ENCODE measurements around the gene BASP1.
"Not testable (repeated sequence)": the region's sequence is repeated elsewhere in the genome, so short reads cannot be mapped to it uniquely, and the experiment has no call there.

BASP1 gene

DNA sequence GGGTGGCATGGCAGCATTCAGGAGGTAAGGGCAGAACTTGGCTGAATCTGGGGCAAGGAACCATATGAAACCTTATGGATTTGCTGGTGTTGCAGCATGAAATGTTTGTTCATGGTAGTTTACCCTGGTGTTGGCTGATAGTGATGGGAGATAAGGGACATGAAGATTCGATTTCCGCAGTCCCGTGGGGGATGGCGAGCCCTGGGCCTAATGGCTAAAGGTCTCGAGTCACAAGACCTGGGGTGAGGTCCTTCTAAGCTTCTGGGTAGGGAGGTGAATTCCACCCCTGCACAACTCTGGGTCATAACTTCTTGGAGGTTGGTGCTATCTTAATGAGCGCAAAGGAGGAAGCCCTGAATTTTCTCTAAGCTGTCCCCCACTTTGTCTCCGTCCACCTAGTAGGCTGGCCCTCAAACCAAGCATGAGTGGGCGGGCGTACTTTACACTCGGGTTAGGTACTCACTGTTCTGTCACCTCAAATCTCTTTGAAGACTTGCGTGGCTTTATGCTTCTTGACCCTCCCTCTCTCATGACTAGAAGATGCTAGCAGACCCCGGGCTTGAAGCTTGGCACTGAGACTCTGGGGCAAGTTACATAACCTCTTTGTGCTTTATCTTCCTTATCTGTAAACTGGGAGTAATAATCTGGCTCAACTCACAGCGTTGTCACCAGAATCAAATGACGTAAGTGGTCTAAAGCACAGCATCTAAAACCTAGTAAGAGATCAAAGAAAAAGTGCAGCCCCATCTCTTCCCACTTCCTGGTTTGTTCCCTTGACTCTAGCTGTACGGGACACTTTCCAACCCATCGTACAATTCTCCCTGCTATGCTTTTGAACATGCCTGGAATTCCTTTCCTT, 72.5 kb downstream of the BASP1 start:
- no peak for DNase-seq (ENCODE audit: low spot score)

DNA sequence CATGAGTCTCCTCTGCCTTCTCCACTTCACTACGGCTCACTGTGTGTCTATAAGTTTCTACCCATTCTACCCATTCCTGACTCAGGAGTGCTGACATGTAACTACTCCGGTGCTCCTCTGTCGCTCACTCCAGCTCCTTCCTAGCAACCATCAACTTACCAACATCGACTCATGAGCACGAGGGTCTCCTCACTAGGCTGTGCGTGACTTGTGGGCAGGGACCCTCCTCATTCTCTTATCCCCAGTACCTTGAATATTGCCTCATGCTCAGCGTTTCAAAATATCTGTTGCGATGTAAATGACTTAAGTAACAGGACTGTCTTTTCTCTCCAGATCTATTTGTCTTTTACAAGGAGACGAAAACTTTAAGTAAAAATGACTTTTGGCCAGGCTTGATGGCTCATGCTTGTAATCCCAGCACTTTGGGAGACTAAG, 73.1 kb downstream of the BASP1 start:
- no peak for DNase-seq (ENCODE audit: low spot score)

DNA sequence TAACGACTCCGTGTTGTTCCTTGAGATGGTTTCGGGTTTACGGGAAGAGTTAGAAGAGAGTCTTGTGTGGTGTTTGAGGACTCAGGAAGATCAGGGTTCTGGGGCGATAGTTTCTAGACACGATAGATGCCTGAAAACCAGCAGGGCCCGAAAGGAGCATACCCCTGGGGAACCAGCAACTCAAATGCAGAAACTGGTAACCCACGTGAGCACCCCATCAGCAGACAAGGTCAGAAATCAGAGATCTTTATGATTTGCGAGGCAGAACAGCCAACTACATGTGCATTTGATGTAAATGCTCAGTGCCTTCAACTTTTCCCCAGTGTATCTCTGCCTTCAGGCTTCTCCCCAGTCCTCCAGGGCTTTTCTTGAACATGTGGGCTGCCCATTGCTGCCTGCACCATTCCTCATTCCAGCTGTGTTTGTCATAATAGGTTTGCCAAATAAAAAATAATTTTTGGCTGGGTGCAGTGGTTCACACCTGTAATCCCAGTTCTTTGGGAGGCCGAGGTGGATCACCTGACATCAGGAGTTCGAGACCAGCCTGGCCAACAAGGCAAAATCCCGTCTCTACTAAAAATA, 75.1 kb downstream of the BASP1 start:
- no peak for DNase-seq (ENCODE audit: low spot score)

DNA sequence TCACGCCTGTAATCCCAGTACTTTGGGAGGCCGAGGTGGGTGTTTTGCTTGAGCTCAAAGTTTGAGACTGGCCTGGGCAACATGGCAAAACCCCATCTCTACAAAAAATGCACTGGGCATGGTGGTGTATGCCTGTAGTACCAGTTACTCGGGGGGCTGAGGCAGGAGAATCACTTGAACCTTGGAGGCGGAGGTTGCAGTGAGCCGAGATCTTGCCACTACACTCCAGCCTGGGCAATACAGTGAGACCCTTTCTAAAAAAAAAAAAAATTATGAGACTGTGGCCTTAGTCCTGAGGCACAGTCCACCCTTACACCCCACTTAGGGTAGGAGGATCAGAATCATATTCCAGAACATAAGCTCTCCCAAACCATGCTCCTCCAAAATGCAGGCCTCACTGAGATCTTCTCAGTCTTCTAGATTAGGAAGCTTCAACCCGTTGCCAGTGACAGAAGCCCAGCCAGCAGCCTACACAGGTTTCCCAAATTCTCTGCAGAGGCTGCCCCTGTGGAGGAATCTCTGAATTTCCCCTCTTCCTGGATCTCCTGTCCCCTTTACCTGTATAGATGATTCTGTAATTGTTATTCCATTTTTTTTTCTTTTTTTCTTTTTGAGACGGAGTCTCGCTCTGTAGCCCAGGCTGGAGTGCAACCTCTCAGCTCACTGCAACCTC, 77.3 kb downstream of the BASP1 start:
- no peak for DNase-seq (ENCODE audit: low spot score)

DNA sequence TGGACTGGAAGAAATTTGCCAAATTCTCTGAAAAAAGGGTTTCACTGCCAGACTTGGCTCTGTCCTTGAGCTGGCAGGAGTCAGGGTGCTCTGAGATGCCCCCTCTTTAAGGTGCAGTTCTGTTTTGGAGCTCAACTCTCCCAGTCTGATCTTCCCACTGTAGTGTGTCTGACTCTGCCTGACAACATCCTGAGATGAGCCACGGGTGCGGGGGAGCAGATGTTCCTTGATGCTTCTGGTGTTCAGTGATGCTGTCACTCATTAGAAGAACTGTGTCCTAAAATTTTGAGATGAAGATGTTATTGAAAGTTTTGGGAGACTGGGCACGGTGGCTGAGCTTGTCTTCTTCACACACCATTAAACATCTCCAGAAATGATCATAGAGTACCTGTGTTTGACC, 78.2 kb downstream of the BASP1 start:
- no peak for DNase-seq (ENCODE audit: low spot score)

DNA sequence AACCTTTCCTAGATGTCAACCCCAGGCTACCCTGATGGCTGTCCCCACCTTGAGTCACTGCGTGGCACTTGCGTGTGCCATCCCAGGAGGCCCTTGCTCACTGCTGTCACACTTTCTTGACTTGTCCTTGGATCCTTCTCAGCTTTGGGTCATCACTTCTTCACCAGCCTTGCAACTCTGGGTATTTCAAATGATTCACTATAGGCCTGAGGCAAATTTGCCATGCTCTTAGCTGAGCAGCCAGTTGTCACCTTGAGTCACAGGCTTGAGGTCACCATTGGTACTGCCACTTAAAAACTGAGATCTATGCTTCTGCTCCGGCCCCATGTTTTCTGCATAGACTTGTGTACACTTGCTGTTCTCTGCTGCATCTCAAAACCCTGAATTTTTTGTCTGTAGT, 84.7 kb downstream of the BASP1 start:
- no peak for DNase-seq (ENCODE audit: low spot score)

DNA sequence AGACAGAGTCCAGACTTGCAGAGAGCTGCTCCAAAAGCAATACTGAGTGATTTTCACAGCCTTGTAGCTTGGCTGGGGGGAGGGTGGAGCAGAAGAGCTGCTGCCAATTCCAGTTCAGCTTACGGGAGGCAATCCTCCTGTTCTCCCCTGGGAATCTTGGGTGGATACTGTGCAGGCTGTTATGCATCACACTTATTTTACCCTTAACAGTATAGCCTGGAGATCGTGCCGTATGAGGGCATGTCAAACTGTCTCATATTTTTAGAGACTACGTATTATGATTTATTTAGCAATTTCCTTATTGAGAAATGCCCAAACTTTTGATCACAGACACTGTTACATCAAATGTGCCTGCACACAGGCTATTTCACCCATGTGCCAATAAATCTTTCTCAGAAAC, 85.2 kb downstream of the BASP1 start:
- DNase-seq (ENCODE audit: low spot score): no peak

DNA sequence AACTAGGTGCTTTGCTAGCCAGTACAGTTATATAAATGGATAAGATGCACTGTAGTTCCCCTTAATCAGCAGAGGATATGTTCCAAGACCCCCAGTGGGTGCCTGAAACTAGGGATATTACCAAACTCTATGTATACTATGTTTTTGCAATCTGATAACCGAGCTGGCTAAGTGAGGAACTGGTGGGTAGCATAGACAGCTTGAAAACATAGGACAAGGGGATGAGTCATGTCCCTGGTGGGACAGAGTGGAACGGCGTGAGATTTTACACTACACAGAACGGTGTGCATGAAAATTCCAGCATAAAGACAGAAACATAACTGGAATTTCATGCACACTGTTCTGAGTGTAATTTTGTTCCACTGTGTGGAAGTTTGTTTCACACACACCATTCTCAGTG, 86.9 kb downstream of the BASP1 start:
- no peak for DNase-seq (ENCODE audit: low spot score)

DNA sequence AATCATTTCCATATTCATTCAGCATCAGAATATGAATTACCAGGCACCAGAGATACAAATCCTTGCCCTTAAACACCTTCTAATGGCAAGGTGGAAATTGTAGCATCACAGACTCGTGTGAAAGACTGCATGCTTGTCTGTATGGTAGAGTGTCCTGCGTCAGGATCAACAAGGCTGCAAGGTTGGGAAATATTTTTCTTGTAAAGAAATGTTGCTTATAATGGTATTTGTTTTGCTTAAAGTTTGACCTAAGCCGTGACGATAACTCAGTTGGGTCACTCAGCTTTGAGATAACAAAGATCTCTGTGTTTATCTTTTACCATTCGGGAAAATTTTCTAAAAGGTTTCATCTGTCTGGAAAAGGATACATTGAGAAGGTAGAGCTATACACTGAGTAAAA, 87.6 kb downstream of the BASP1 start:
- DNase-seq (ENCODE audit: low spot score): no peak

DNA sequence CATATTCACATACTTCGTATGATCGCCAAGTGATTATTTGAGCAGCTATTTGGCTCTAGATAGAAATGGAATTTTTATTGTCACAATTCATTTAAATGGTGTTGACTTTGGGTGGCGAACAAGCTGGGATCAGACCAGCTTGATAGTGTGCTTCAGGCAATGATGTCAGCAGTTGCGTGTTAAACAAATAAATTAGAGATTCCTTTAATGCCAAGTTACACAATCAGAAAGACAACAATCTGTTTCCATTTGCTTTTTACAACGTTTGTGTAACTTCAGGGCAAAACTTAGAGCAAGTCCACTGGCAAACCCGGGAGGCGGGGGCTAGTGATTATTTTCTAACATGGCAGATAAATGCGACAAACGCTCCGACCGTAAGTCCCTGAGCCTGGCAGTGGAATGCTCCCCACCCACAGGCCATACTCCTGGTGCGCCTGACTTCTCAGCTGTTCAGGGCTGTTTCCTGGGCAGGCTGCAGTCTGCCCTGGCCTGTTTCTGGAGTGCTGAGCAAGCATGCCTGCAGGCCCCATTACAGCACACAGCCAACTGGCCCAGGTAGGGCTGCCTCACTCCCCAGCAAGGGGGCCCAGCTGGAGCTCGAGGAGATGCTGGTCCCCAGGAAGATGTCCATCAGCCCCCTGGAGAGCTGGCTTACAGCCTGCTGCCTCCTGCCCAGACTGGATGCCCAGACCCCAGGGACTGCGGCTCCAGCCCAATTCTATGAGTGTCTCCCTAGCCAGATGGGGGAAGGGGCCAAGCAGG, 88.7 kb downstream of the BASP1 start:
- DNase-seq (ENCODE audit: low spot score): no peak

DNA sequence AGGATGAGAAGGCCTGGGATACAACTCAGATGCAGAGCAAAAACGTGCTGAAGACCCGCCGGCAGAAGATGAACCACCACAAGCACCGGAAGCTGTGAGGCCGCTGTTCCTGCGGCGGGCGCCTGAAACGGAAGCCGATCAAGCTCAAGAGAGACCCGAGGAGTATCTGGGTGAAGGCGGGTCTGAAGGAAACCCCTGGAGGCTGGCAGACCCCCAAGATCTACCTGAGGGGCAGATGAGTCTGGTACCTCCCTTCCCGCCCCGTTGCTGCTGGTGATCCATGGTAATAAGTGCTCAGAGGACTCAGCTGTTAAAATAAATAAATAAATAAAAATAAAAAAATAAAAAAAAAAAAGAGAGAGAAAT, 89.3 kb downstream of the BASP1 start:
- no peak for DNase-seq (ENCODE audit: low spot score)

DNA sequence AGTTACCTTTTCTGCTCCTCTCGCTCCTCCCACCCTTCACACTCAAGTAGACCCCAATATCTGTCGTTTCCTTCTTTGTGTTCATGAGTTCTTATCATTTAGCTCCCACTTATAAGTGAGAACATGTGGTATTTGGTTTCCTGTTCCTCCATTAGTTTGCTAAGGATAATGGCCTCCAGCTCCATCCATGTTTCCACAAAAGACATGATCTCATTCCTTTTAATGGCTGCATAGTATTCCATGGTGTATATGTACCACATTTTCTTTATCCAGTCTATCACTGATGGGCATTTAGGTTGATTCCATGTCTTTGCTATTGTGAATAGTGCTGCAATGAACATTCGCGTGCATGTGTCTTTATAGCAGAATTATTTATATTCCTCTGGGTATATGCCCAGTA, 90.0 kb downstream of the BASP1 start:
- DNase-seq (ENCODE audit: low spot score): not testable (repeated sequence)

DNA sequence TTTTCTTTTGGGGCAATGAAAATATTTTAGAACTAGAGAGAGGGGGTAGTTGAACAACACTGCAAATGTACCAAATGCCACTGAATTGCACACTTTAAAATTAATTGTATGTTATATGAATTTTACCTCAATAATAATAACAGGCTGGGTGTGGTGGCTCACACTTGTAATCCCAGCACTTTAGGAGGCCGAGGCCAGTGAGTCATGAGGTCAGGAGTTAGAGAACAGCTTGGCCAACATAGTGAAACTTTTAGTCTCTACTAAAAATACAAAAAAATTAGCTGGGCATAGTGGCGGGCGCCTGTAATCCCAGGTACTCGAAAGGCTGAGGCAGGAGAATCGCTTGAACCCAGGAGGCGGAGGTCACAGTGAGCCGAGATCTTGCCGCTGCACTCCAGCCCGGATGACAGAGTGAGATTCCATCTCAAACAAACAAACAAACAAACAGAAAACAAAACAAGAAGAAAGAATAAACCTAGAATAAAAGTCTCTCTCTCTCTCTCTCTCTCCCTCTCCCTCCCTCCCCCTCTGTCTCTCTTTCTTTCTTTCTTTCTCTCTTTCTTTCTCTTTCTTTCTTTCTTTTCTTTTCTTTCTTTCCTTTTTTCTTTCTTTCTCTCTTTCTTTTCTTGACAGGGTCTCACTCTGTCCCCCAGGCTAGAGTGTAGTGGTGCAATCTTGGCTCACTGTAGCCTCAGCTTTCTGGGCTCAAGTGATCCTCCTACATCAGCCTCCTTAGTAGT, 91.1 kb downstream of the BASP1 start:
- DNase-seq (ENCODE audit: low spot score): no peak

DNA sequence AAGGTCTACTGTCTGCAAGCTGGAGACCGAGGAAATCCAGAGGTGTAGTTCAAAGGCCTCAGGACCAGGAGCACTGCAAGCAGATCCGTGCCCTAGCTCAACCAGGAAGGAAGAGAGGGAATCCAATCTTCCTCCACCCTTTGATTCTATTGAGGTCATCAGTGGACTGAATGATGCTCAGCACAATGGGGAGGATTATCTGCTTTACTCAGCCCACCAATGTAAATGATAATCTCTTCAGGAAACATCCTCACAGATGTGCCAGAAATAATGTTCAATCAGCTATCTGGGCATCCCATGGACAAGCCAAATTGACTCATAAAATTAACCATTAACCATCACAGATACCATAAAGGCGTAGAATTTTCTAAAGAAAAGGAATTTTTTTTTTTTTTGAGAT, 92.0 kb downstream of the BASP1 start:
- no peak for DNase-seq (ENCODE audit: low spot score)

DNA sequence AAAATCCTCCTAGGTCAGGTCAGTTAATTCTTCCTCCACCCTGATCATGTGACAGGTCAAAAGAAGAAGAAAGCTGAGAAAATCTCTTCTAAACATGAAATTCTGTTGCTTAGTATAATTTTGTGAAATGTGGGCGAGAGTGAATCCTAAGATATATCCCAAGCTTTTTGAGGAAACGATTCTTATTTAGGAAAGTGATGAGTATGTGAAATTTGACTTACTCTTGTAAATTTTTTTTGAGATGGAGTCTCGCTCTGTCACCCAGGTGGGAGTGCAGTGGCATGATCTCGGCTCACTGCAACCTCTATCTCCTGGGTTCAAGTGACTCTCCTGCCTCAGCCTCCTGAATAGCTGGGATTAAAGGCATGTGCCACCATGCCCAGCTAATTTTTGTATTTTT, 93.1 kb downstream of the BASP1 start:
- not testable (repeated sequence) for DNase-seq (ENCODE audit: low spot score)

DNA sequence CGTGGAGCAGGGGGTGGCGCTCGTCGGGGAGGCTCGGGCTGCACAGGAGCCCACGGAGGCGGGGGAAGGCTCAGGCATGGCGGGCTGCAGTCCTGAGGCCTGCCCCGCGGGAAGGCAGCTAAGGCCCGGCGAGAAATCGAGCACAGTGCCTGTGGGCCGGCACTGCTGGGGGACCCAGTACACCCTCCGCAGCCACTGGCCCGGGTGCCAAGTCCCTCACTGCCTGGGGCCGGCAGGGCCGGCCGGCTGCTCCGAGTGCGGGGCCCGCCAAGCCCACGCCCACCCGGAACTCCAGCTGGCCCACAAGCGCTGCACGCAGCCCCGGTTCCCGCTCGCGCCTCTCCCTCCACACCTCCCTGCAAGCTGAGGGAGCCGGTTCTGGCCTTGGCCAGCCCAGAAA, 94.4 kb downstream of the BASP1 start:
- DNase-seq (ENCODE audit: low spot score): not testable (repeated sequence)

DNA sequence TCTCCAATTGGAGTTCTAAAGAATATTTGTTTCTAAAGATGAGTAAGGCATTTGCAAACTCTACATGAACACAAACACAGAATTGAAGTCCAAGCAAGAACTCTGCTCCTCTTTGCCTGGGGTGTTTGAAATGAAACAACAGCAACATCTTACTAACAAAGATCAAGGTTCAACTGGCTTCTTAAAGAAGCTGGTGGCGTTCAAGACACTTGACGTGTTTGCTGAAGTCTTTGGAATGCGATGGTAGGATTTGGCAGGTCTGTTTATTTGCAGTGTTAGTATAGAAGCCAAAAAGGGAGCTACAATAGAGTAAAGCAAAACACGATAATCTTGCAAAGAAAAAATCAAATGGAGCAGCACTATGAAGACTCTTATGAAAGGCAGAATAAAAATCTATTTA, 94.9 kb downstream of the BASP1 start:
- DNase-seq (ENCODE audit: low spot score): no peak

DNA sequence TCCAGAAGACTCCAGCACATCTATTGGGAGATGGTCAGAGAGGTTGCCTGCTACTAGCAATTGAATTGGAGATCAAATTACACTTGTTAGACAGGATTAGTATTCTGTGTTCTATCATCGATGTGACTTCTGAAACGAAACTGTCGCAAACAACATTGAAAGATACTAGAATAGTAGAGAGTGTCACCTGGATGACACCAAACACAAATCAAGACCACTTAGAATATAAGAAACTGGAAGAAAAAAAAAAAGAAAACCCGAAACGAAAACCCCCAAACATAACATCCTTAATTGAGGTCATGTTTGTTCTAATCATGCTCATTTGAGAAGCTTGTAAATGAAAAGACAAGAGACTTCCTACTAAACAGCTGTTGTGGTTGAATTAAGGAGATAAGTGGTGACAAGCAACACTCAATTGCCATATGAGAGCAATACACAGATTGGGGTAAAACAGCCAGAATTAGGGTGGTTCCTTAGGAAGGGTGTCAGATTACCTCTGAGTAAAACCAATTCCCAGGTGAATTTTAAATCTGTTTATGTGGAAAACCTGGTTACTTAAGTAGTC, 97.6 kb downstream of the BASP1 start:
- DNase-seq (ENCODE audit: low spot score): no peak

DNA sequence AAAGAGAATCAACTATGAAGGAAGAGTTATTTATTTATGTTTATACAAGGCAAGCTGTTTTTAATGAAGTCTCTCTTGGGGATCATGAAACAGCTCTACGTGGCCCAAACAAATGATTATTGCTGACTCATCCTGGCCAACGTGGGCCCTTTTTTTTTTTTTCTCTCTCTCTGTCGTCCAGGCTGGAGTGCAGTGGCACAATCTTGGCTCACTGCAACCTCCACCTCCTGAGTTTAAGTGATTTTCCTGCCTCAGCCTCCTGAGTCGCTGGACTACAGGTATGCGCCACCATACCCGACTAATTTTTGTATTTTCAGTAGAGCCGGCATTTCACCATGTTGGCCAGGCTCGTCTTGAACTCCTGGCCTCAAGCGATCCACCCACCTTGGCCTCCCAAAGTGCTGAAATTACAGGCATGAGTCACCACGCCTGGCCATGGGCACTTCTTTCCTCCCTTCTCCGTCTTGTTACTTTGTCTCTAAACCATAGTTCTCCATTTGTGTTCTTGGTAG, 98.3 kb downstream of the BASP1 start:
- DNase-seq (ENCODE audit: low spot score): no peak

DNA sequence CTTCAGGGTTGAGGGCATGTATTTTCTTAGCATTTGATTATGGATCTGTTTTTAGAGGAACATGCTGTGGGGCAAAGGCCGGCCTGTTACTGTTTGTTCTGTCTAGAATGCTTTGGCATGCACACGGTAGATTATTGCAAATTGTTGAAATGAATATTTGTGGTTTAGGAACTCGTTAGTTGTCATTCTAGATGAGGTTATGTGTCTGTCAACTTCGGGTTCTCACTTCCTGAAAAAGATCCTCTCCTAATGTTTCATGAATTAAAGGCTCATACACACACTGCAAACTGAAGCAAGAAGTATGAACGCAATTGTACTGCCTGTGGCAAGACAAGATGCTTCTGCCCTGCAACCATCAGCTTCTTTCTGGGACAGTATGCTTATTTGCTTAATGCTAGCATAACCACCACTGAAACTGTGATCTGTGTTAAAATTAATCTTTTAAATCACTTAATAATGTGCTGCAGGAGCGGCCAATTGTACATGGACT, 99.6 kb downstream of the BASP1 start:
- peak; percentile 13 for DNase-seq (ENCODE audit: low spot score)

DNA sequence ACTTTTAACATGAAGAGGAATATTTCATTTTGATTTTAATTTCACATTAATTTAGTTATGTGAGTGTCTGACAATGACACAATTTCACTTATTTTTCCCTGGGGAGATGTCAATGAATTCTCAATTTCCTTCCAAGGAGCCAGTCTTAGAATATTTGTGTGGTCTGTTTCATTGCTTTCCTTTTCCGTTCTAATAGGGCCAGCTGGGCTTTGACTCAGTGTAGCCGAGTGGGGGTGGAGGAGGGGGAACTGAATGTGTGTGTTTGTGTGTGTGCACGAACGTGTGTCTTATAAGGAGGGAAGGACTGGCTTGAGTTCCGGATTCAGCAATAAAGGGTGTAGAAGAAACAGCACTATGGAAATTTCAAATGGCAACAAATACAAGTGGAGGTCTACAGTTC, 100.0 kb downstream of the BASP1 start:
- no peak for DNase-seq (ENCODE audit: low spot score)

Data from pons (tissue), 1 donor.